Karpas-422 (cell line): Measurements from ENCODE around the gene NHS. TPM values are rescaled to one million over a fixed set of nuclear protein-coding genes. Genes with fewer than 3 reads are reported as not detected.

Experiments
- DNase-seq: peaks from one replicate; pipeline ENCODE4 v3.0.0-alpha.2; 2015
- H2AFZ ChIP-seq: fragments of 200-600 bp; sonication (generic); 2 replicates; pipeline ENCODE4 v1.6.1; 2014; ENCODE audit warnings: antibody characterized with exemption, low read length, mixed read lengths
- H3K27ac ChIP-seq: fragments of 200-600 bp; sonication (generic); 2 replicates; pipeline ENCODE4 v1.5.1; 2014; ENCODE audit warnings: mild to moderate bottlenecking, low read length, moderate library complexity
- H3K27me3 ChIP-seq: fragments of 200-600 bp; sonication (generic); 2 replicates; pipeline ENCODE4 v1.6.1; 2014; ENCODE audit warnings: low read length, mixed read lengths
- H3K36me3 ChIP-seq: fragments of 200-600 bp; sonication (generic); 2 replicates; pipeline ENCODE4 v1.6.1; 2014; ENCODE audit warnings: low read length, mixed read lengths; ENCODE audit not compliant: insufficient read depth
- H3K4me1 ChIP-seq: fragments of 200-600 bp; sonication (generic); 2 replicates; pipeline ENCODE4 v1.6.1; 2014; ENCODE audit warnings: mild to moderate bottlenecking, low read length, mixed read lengths
- H3K4me2 ChIP-seq: fragments of 200-600 bp; sonication (generic); 2 replicates; pipeline ENCODE4 v1.6.1; 2014; ENCODE audit warnings: low read length, low read depth, mild to moderate bottlenecking; ENCODE audit not compliant: poor library complexity, severe bottlenecking
- H3K4me3 ChIP-seq: fragments of 200-600 bp; sonication (generic); 2 replicates; pipeline ENCODE4 v1.5.1; 2014; ENCODE audit warnings: mild to moderate bottlenecking, antibody characterized with exemption, low read length, mixed read lengths
- H3K79me2 ChIP-seq: fragments of 200-600 bp; sonication (generic); 2 replicates; pipeline ENCODE4 v1.6.1; 2014; ENCODE audit warnings: mild to moderate bottlenecking, low read length, mixed read lengths
- H3K9ac ChIP-seq: fragments of 200-600 bp; sonication (generic); 2 replicates; pipeline ENCODE4 v1.6.0; 2014; ENCODE audit warnings: low read length
- H3K9me2 ChIP-seq: fragments of 200-600 bp; sonication (generic), shearing (Covaris generic); replicated peaks from 2 replicates; pipeline ENCODE4 v1.6.0; 2014; ENCODE audit warnings: mild to moderate bottlenecking, low read length, moderate library complexity; ENCODE audit not compliant: insufficient read depth
- H3K9me3 ChIP-seq: fragments of 300-700, 200-600 bp; sonication (generic); 2 replicates; pipeline ENCODE4 v1.6.1; 2014; ENCODE audit warnings: low read length, mixed read lengths
- H4K20me1 ChIP-seq: fragments of 200-600 bp; sonication (generic); 2 replicates; pipeline ENCODE4 v1.6.1; 2014; ENCODE audit warnings: mild to moderate bottlenecking, antibody characterized with exemption, low read length, low read depth; ENCODE audit not compliant: insufficient read depth
- total RNA-seq: library from RNA; depleted of rRNA; stranded (reverse); fragments of >200 nt; shearing (Covaris generic); gene quantifications from 2 replicates; pipeline ENCODE4 v1.2.3, GENCODE V29; 2014; ENCODE audit warnings: low replicate concordance

NHS gene
- total RNA-seq, 1 experiment from 2014 or later: 0.15 TPM

GRCh38 chrX:17591741-17592110 lies 216.7 kb downstream of the NHS start:
- H3K9me3 ChIP-seq: no peaks in the 10 kb centered on the region
- H3K27ac ChIP-seq: no peak overlapping the region
- no peaks in the 10 kb centered on the region for H4K20me1 ChIP-seq
- no peak for DNase-seq
- H3K79me2 ChIP-seq: no peaks in the 10 kb centered on the region
- H3K9ac ChIP-seq: no peak overlapping the region
- H3K9me2 ChIP-seq: no peaks in the 10 kb centered on the region
- no peaks in the 10 kb centered on the region for H3K4me1 ChIP-seq
- no peaks in the 10 kb centered on the region for H3K36me3 ChIP-seq
- no peak overlapping the region for H3K4me2 ChIP-seq
- H2AFZ ChIP-seq: no peak overlapping the region
- no peaks in the 10 kb centered on the region for H3K27me3 ChIP-seq
- no peak overlapping the region for H3K4me3 ChIP-seq

GRCh38 chrX:17592117-17592516 lies 217.1 kb downstream of the NHS start:
- Histone ChIP-seq H4K20me1 (no peaks in the 10 kb centered on the region), H2AFZ (no peak overlapping the region), H3K27ac (no peak overlapping the region), H3K9me3 (no peaks in the 10 kb centered on the region), H3K4me2 (no peak overlapping the region), H3K9me2 (no peaks in the 10 kb centered on the region), H3K4me1 (no peaks in the 10 kb centered on the region), H3K36me3 (no peaks in the 10 kb centered on the region), H3K9ac (no peak overlapping the region), H3K79me2 (no peaks in the 10 kb centered on the region), H3K27me3 (no peaks in the 10 kb centered on the region), H3K4me3 (no peak overlapping the region)
- no peak for DNase-seq

DNA sequence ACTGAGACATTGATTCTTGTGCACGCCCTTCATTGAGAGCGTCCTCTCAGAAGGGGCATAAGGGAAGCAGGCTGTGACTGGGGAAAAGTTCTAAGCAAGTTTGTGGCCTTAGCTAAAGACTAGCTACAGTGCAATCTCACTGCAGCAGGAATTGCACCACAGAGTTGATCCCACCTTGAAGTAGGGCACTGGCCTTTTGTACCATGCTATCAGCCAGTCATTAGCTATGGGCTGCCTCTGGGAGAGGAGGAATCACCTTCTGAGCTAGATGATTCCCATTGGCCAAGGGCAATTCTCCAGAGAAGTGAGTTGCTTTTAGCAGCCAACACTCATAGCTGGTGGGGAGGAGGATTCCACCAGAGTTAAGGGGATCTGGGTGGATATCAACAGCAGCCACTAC lies 219.7 kb downstream of the NHS start:
- Histone ChIP-seq H3K4me1 (no peaks in the 10 kb centered on the region), H3K79me2 (no peaks in the 10 kb centered on the region), H3K9me3 (no peaks in the 10 kb centered on the region), H3K9ac (no peak overlapping the region), H2AFZ (no peak overlapping the region), H3K36me3 (no peaks in the 10 kb centered on the region), H3K4me2 (no peak overlapping the region), H3K9me2 (no peaks in the 10 kb centered on the region), H3K27ac (no peak overlapping the region), H4K20me1 (no peaks in the 10 kb centered on the region), H3K4me3 (no peak overlapping the region), H3K27me3 (no peaks in the 10 kb centered on the region)
- DNase-seq: no peak

DNA sequence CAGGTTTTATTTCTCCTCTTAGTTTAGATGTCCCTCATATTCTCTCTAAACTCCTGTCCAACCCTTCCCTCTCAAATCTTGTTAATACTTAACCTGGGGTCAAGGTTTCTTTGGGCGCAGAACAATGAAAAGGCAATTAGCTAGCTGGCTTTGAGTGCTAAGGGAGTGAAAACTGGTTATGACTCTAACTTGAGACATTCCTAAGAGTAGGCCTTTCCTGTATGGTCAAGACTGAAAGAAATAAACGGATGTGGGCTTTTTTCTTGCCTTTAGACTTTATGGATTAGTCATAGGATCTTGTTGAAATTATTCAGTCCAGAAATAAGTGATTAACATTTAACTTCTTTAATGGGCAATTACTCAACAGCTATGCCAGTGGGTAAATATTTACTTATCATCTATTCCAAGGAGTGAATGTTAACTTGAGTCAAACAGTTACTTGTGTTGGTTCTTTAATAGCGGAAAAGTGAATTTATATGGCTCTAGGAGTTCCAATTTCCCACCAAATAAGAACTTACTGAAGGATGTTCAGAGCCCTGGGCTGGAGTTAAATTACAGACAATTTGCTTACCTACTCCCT lies 220.5 kb downstream of the NHS start:
- no peak overlapping the region for H3K4me2 ChIP-seq
- no peak for DNase-seq
- H3K9me2 ChIP-seq: no peaks in the 10 kb centered on the region
- H3K4me1 ChIP-seq: no peaks in the 10 kb centered on the region
- H3K27me3 ChIP-seq: no peaks in the 10 kb centered on the region
- H3K79me2 ChIP-seq: no peaks in the 10 kb centered on the region
- no peak overlapping the region for H3K9ac ChIP-seq
- no peak overlapping the region for H3K27ac ChIP-seq
- no peaks in the 10 kb centered on the region for H4K20me1 ChIP-seq
- H2AFZ ChIP-seq: no peak overlapping the region
- no peaks in the 10 kb centered on the region for H3K9me3 ChIP-seq
- no peak overlapping the region for H3K4me3 ChIP-seq
- no peaks in the 10 kb centered on the region for H3K36me3 ChIP-seq

- Histone ChIP-seq H3K36me3 (no peaks in the 10 kb centered on the region), H3K9me3 (no peaks in the 10 kb centered on the region), H4K20me1 (no peaks in the 10 kb centered on the region), H3K9ac (no peak overlapping the region), H3K27ac (no peak overlapping the region), H3K27me3 (no peaks in the 10 kb centered on the region), H3K4me1 (no peaks in the 10 kb centered on the region), H3K79me2 (no peaks in the 10 kb centered on the region), H3K4me2 (no peak overlapping the region), H3K4me3 (no peak overlapping the region), H3K9me2 (no peaks in the 10 kb centered on the region), H2AFZ (no peak overlapping the region)
- no peak for DNase-seq
These were observed 221.1 kb downstream of the NHS start for GRCh38 chrX:17596061-17596460.

DNA sequence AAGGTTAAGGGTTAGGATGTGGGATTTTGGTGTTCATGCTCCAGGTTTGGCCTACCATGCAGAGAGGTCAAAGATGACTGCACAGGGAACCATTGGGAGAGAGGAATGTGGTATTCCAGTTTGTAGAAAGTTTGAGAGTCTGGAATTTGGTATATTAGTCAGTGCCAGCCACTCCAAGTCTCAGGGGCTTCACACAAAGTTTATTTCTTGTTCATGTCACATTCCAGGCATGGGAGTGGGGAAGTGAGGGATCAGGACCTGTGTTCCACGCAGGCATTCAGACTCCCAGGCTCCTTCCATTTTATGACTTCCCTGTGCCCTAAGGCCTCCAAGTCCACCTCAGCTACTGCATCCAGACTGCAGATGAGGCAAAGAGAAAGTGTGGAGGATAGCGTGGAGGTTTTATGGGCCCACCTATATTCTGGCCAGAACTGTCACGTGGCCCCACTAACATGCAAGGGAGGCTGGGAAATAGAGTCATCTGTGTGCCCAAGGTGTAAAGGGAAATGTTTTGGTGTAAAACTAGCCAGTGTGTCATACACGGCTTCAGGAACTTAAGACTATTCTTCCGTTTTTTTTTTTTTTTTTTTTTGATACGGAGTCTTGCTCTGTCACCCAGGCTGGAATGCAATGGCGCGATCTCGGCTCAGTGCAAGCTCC lies 221.7 kb downstream of the NHS start:
- Histone ChIP-seq H3K4me2 (no peak overlapping the region), H3K9ac (no peak overlapping the region), H2AFZ (no peak overlapping the region), H3K27me3 (no peaks in the 10 kb centered on the region), H3K9me2 (no peaks in the 10 kb centered on the region), H3K36me3 (no peaks in the 10 kb centered on the region), H3K9me3 (no peaks in the 10 kb centered on the region), H3K4me1 (no peaks in the 10 kb centered on the region), H3K27ac (no peak overlapping the region), H4K20me1 (no peaks in the 10 kb centered on the region), H3K4me3 (no peak overlapping the region), H3K79me2 (no peaks in the 10 kb centered on the region)
- DNase-seq: no peak

DNA sequence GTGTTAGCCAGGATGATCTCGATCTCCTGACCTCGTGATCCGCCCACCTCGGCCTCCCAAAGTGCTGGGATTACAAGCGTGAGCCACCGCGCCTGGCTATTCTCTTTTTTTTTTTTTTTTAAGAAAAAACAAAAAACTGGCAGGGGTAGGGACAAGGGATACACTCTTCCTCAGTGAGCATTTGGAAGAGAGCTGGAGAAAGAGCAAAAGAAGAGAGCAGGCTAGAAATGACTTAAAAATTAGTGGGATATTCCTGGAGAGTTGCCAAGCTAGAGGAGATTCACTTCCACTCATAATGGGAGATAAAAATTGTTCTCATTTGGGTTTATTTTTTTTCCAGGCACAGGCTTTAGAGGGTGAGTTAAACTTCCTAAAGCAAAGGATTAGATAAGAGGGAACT lies 222.3 kb downstream of the NHS start:
- Histone ChIP-seq H3K9me2 (no peaks in the 10 kb centered on the region), H3K9ac (no peak overlapping the region), H3K27me3 (no peaks in the 10 kb centered on the region)

GRCh38 chrX:17597836-17598439 lies 222.9 kb downstream of the NHS start:
- no peaks in the 10 kb centered on the region for H4K20me1 ChIP-seq
- H3K79me2 ChIP-seq: no peaks in the 10 kb centered on the region
- no peak overlapping the region for H3K27ac ChIP-seq
- no peaks in the 10 kb centered on the region for H3K27me3 ChIP-seq
- H2AFZ ChIP-seq: no peak overlapping the region
- H3K9ac ChIP-seq: no peak overlapping the region
- DNase-seq: no peak
- no peaks in the 10 kb centered on the region for H3K4me1 ChIP-seq
- no peak overlapping the region for H3K4me2 ChIP-seq
- no peaks in the 10 kb centered on the region for H3K9me2 ChIP-seq
- H3K9me3 ChIP-seq: no peaks in the 10 kb centered on the region
- no peaks in the 10 kb centered on the region for H3K36me3 ChIP-seq
- no peak overlapping the region for H3K4me3 ChIP-seq

More for the DNA sequence above, 222.3 kb downstream of the NHS start:
- H3K36me3 ChIP-seq: no peaks in the 10 kb centered on the region
- H3K27ac ChIP-seq: no peak overlapping the region
- H4K20me1 ChIP-seq: no peaks in the 10 kb centered on the region
- H2AFZ ChIP-seq: no peak overlapping the region
- H3K4me1 ChIP-seq: no peaks in the 10 kb centered on the region
- DNase-seq: no peak
- no peak overlapping the region for H3K4me3 ChIP-seq
- no peaks in the 10 kb centered on the region for H3K79me2 ChIP-seq
- H3K9me3 ChIP-seq: no peaks in the 10 kb centered on the region
- no peak overlapping the region for H3K4me2 ChIP-seq
